Activated gamma-delta T cell treated with Interleukin-2 at 50 U/mL for 16 hours (primary cell): ENCODE results near the gene TTC34.
A peak's percentile ranks its signal among the peaks of the same experiment; 100 is the strongest.
"Not testable (repeated sequence)": the region's sequence is repeated elsewhere in the genome, so short reads cannot be mapped to it uniquely, and the experiment has no call there.

ENCODE experiments used
- DNase-seq: peaks from one replicate; pipeline ENCODE4 v3.0.0-alpha.2; 2020

Gene TTC34

GRCh38 chr1:2754597-2754996 lies 46.9 kb downstream of the TTC34 start:
- DNase-seq, result not testable (repeated sequence)

DNA sequence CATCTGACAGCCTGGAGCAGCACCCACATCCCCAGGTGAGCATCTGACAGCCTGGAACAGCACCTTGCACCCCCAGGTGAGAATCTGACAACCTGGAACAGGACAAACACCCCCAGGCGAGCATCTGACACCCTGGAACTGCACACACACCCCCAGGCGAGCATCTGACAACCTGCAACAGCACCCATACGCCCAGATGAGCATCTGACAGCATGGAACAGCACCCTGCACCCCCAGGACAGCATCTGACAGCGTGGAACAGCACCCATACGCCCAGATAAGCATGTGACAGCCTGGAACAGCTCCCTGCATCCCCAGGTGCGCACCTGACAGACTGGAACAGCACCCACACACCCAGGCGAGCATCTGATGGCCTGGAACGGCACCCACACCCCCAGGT lies 49.0 kb downstream of the TTC34 start:
- DNase-seq, result not testable (repeated sequence)

DNA sequence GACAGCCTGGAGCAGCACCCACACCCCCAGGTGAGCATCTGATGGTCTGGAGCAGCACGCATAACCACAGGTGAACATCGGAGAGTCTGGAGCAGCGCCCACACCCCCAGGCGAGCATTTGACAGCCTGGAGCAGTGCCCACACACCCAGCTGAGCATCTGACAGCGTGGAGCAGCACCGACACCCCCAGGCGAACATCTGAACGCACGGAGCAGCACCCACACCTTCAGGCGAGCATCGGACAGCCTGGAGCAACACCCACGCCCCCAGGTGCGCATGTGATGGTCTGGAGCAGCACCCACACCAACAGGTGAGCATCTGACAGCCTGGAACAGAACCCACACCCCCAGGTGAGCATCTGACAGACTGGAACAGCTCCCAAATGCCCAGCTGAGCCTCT lies 49.6 kb downstream of the TTC34 start:
- DNase-seq, result not testable (repeated sequence)

GRCh38 chr1:2750766-2751730 lies 50.4 kb downstream of the TTC34 start:
- DNase-seq, result not testable (repeated sequence)

- not testable (repeated sequence) for DNase-seq
These were observed 51.3 kb downstream of the TTC34 start for GRCh38 chr1:2750041-2750680.

GRCh38 chr1:2748626-2749025 lies 52.9 kb downstream of the TTC34 start:
- not testable (repeated sequence) for DNase-seq

DNA sequence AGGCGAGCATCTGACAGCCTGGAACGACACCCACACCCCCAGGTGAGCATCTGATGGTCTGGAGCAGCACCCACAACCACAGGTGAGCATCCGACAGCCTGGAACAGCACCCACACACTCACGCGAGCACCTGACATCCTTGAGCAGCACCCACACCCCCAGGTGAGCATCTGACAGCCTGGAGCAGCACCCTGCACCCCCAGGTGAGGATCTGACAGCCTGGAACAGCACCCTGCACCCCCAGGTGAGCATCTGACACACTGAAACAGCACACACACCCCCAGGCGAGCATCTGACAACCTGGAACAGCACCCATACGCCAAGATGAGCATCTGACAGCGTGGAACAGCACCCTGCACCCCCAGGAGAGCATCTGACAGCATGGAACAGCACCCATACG lies 106.7 kb downstream of the TTC34 start:
- DNase-seq, result not testable (repeated sequence)

DNA sequence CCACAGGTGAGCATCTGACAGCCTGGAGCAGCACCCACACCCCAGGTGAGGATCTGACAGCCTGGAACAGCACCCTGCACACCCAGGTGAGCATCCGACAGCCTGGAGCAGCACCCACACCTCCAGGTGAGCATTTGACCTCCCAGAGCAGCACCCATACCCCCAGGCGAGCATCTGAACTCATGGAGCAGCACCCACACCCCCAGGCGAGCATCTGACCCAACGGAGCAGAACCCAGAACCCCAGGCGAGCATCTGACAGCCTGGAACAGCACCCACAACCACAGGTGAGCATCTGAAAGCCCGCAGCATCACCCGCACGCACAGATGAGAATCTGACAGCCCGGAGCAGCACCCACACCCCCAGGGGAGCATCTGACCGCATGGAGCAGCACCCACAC lies 111.3 kb downstream of the TTC34 start:
- DNase-seq, result peak; percentile 24

GRCh38 chr1:2688336-2688665 lies 113.2 kb downstream of the TTC34 start:
- not testable (repeated sequence) for DNase-seq

DNA sequence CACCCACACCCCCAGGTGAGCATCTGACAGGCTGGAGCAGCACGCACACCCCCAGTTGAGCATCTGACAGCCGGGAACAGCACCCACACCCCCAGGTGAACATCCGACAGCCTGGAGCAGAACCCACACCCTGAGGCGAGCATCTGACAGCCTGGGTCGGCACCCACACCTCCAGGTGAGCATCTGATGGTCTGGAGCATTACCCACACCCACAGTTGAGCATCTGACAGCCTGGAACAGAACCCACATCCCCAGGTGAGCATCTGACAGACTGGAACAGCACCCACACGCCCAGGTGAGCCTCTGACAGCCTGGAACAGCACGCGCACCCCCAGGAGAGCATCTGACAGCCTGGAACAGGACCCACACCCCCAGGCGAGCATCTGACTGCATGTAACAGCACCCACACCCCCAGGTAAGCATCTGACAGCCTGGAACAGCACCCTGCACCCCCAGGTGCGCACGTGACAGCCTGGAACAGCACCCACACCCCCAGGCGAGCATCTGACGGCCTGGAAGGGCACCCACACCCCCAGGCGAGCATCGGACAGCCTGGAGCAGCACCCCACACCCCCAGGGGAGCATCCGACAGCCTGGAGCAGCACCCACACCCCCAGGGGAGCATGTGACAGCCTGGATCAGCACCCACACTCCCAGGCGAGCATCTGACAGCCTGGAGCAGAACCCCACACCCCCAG lies 113.7 kb downstream of the TTC34 start:
- DNase-seq, result peak; percentile 12

GRCh38 chr1:2687174-2687591 lies 114.3 kb downstream of the TTC34 start:
- not testable (repeated sequence) for DNase-seq

GRCh38 chr1:2686091-2686863 lies 115.2 kb downstream of the TTC34 start:
- not testable (repeated sequence) for DNase-seq

DNA sequence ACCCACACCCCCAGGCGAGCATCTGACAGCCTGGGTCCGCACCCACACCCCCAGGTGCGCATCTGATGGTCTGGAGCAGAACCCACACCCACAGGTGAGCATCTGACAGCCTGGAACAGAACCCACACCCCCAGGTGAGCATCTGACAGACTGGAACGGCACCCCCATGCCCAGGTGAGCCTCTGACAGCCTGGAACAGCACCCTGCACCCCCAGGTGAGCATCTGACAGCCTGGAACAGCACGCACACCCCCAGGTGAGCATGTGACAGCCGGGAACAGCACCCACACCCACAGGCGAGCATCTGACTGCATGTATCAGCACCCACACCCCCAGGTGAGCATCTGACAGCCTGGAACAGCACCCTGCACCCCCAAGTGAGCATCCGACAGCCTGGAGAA lies 115.8 kb downstream of the TTC34 start:
- not testable (repeated sequence) for DNase-seq

GRCh38 chr1:2684878-2685277 lies 116.6 kb downstream of the TTC34 start:
- DNase-seq, result not testable (repeated sequence)

- peak; percentile 23 for DNase-seq
These were observed 117.5 kb downstream of the TTC34 start for GRCh38 chr1:2684000-2684399.

DNA sequence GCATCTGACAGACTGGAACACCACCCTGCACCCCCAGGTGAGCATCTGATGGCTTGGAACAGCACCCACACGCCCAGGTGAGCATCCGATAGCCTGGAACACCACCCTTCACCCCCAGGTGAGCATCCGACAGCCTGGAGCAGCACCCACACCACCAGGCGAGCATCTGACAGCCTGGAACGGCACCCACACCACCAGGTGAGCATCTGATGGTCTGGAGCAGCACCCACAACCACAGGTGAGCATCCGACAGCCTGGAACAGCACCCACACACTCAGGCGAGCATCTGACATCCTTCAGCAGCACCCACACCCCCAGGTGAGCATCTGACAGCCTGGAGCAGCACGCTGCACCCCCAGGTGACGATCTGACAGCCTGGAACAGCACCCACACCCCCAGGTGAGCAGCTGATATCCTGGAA lies 118.2 kb downstream of the TTC34 start:
- DNase-seq, result not testable (repeated sequence)

DNA sequence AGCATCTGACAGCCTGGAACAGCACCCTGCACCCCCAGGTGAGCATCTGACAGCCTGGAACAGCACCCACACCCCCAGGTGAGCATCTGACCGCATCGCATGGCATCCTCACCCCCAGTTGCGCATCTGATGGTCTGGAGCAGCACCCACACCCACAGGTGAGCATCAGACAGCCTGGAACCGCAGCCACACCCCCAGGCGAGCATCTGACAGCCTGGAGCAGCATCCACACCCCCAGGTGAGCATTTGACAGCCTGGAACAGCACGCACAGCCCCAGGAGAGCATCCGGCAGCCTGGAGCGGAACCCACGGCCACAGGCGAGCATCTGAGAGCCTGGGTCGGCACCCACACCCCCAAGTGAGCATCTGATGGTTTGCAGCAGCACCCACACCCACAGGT lies 118.6 kb downstream of the TTC34 start:
- DNase-seq, result not testable (repeated sequence)

GRCh38 chr1:2676726-2677125 lies 124.8 kb downstream of the TTC34 start:
- not testable (repeated sequence) for DNase-seq

- not testable (repeated sequence) for DNase-seq
These were observed 129.8 kb downstream of the TTC34 start for GRCh38 chr1:2671656-2672055.

- peak; percentile 3 for DNase-seq
These were observed 141.7 kb downstream of the TTC34 start for GRCh38 chr1:2659806-2660205.

GRCh38 chr1:2657909-2658308 lies 143.6 kb downstream of the TTC34 start:
- DNase-seq, result not testable (repeated sequence)

DNA sequence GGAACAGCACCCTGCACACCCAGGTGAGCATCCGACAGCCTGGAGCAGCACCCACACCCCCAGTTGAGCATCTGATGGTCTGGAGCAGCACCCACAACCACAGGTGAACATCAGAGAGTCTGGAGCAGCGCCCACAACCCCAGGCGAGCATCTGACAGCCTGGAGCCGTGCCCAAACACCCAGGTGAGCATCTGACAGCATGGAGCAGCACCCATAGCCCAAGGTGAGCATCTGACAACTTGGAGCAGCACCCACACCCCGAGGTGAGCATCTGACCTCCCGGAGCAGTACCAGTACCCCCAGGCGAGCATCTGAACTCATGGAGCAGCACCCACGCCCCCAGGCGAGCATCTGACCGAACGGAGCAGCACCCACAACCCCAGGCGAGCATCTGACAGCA lies 144.4 kb downstream of the TTC34 start:
- DNase-seq, result not testable (repeated sequence)
